GM20431 (cell line): ENCODE data around the gene DOK5.
"Not testable (repeated sequence)": the region's sequence is repeated elsewhere in the genome, so short reads cannot be mapped to it uniquely, and the experiment has no call there.

Experiments used
- in situ Hi-C: fragments of 300-500 bp; cut with MseI, MboI; formaldehyde crosslinking; loops from one replicate; pipeline ENCODE4 v1.15.0; 2020; ENCODE audit warnings: low sequenced_read_pairs; ENCODE audit not compliant: unreplicated experiment

Gene DOK5

DNA sequence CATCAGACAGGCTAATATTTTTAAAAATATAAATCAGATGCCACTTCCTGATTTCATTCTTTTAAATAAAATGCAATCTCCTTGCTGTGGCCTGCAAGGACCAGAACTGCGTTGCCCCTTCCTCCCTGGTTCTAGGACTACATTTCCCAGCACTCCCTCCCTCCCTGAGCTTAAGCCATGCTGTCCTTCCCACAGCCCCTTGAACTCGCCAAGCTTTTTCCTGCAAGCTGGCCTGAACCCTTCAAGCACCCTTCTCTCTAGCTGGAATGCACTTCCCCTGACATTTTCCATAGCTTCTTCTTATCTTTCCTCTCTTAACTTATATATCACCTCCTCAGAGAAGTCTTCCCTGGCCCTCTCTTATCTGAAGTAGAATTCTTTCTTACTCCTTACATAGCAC lies 6.1 kb upstream of the DOK5 start:
- in situ Hi-C loops = no loop called here

DNA sequence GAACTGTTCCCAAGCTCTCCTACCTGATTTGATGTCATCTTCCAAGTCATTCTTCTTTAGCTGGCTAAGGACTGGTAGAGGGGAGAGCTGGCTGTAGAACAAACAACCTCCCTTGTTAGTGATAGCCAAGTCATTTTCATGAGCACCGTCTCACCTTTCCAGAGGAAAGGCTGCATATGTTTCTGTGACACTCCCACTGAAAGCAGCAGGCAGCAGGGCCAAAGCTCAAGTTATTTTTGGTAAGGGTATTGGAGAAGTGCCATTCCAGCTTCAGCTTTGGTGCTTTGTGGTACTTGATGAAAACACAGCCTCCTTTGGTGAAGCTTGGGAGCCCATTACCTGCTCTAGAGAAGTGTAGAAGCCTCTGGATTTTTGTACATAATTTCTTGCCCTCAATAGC lies 5.4 kb upstream of the DOK5 start:
- in situ Hi-C loops = no loop called here

DNA sequence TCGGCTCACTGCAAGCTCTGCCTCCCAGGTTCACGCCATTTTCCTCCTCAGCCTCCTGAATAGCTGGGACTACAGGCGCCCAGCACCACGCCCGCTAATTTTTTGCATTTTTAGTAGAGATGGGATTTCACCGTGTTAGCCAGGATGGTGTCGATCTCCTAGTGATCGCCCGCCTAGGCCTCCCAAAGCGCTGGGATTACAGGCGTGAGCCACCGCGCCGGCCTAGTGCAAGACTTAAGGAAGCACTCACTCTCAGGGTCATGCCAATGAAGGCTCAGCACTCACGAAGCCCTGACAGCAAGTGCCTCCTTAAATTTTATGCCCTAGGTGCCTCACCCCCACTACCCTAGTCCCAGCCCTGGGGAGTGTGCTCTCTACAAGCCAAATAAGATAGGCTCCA lies 4.7 kb upstream of the DOK5 start:
- in situ Hi-C loops = no loop called here

DNA sequence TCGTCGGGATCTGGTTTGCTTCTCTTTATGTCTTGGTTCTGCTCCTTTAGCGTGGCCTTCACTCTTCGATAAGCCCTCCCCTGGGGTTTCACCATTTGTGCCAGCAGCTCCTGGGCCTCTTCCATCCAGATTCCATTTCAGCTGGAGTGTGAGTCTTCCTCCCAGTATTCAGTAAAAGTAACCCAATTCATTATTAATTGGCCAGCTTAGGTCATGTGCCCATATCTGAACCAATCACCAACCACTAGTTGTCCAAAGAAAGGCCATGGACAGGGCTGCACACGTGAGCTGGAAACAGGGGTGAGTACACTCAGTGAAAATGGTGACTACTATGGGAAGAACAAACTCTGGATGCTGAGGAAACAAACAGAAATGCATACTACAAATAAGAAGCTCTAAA lies 2.8 kb upstream of the DOK5 start:
- in situ Hi-C loops = no loop called here

DNA sequence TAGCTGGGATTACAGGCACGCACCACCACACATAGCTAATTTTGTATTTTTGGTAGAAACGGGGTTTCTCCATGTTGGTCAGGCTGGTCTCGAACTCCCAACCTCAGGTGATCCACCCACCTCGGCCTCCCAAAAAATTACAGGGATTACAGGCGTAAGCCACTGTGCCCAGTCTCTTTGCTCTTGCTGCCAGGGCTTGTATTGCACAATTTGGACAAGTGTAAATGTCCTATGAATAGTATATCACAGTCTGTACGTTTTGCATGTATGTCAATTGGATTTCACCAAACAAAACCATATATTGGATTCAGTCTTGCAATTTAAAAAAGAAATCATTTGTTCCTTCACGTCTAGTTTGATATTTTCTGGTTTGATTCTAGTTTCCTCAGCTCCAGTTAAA lies 2.1 kb upstream of the DOK5 start:
- in situ Hi-C loops = no loop called here

DNA sequence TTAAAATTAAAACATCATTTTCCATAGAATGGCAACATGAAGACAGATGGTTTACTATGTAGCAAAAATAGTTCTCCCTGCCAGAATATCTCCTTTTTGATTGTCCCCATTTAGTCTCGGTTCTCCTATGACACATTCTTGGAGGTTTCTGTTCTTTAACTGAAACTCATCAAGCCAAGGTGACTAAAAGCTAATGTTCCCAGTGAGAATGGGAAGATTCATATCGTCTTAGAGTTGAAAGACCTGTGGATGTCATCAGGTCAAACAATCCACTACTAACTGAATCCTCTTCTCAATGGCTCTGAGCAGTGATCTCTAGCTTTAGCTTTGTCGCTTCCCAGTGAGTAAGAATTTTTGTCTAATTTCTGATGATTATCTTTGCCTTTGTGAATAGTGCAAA lies 1.3 kb upstream of the DOK5 start:
- in situ Hi-C loops = no loop called here

DNA sequence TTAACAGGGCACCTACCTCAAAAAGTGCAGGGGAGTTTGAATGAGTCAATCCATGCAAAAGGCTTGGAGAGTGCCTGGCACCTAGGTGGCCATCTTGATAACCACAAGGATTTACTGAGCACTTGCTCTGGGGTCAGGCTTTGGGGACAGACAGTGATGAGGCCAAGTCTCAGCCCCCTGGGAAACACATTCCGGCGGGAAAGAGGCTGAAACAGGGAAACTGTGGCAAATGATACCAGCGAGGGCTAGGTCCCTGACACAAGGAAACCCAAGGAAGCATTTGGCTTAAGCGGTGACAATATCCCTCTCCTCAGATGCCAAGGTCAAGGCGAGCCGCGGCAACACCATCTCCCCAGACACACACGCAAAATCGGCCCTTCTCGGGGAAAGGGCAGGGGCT lies 527 bp upstream of the DOK5 start:
- in situ Hi-C loops = no loop called here

DNA sequence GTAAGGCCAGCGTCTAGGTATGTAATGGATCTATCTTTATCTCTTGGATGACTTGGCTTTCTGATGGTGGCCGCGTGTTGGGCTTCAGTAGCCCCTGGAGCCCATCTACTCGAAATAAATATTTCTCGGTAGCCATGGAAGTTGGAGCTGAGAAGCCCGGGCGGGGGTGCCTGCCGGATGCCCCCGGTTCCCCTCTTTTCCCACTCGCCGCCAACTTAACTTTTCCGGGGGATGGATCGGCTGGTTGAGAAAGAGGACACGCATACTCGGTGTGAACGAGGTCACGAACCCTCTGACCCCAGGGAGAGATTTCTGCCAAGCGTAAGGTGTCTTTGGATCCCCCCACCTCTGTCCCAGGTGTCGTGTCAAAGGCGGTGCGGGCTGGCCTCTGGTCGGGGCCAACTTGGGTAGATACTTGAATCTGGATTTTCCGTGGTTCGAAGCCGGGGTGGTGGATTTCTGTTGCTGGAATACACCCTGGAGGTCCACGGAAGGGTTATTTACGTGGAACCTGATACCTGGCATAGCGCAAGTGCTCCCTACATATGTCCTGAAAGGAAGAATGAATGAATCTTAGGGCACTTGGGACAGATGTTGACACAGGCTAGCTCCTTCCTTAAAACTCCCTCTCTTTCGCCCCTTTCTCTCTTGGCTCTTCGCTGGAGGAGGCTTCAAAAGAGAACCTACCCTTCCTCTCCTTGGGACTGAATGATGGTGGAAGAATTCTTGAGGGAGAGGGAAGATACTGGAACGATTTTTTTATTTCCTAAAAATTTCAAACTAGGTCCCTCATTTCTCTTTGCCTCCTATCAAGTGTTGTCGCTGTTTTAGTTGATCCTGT lies 996 bp downstream of the DOK5 start:
- in situ Hi-C loops = no loop called here

DNA sequence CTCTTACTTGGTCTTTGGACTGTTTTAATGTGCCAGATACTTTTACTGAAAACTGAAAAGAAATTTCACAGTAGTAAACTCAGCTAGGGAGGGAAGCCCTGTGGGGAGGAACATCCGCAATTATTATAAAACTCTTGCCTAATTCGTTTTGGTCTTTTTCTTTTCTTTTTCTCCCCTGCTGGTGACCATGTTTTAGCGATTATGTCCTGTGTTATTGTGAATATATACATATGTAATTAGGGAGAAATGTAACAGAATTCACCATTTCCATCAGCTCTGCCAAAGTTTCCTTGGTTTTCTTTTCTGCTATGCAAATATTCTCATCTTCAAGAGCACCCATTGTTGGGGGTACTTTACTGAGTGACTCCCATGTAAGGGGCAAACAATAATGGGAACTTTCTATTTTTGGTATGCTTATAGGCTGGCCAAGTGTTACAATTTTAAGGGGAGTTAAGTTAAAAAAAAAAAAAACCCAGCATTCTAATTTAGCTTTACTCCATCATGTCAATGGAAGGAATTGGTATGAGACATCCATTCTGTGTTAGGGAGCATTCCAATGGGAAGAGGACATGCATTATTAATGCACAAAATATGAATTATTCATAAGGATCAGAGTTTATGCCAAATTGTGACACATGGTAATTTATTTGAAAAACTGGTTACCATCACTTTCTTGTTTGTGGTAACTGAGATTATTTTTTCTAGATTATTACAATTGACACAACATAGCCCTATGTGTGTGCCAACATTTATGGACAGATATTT lies 2.0 kb downstream of the DOK5 start:
- in situ Hi-C loops = no loop called here

DNA sequence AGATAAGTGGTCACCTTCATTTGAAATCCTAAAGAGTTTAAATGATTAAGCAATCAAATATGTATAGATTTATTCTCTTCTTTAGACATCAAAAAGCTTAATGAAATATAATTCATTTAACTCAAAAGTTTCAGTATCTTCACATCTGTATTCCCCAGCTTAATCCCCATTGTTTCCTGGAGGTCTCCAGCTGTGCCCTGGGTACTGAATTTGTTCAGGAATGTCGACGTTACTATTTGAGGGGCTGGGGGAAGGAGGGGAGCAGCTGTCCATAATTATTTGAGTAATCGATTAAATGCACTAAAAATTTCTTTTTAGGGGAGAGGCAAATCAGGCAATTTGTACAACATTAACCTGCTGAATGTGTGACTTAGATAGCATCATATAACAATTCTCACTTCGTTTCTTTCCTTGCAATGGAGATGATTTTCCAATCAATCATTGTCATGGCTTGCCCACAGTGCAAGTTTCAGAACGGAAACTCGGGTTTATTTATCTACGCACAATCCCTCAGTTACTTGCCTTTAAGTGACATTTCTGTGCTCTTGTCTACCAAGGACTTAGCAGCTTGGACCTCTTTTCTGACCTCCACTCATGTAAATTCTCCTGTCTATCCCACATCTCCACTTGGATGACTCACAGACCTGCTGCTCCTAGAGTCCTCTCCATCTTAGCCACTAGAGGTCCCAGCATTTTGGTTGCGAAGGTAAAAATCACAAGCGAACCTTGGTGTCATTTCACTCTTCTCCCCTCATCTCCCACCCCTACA lies 3.9 kb downstream of the DOK5 start:
- in situ Hi-C loops = no loop called here

DNA sequence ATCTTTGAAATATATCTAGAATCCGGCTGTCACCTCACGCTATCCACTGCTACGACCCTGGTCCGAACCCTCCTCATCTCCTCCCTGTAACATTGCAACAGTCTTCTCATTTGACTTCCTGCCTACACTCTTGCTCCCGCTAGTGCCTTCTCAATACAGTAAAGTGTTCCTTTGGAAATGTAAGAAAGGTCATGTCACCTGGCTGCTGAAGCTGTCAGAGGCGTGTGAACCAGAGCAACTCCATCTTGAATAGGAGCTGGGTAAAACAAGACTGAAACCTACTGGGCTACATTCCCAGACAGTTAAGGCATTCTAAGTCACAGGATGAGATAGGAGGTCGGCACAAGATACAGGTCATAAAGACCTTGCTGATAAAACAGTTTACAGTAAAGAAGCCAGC lies 4.5 kb downstream of the DOK5 start:
- in situ Hi-C loops = not testable (repeated sequence)

DNA sequence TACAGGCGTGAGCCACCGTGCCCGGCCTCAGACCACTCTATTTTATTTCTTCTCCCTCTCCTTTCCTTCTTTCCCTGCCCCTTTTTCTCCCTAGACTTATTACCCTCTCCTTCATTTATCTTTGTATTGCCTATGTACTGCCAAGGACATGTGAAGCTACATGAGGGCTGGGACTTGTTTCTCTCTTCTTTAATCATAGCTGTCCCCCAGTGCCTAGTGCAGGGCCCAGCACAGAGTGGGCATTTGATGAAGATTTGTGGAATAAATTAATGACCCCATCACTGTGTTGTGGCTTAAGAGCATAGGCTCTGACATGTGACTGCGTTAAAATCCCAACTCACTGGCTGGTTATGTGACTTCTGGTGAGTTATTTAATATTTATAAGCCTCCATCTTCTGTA lies 6.0 kb downstream of the DOK5 start:
- in situ Hi-C loops = no loop called here

DNA sequence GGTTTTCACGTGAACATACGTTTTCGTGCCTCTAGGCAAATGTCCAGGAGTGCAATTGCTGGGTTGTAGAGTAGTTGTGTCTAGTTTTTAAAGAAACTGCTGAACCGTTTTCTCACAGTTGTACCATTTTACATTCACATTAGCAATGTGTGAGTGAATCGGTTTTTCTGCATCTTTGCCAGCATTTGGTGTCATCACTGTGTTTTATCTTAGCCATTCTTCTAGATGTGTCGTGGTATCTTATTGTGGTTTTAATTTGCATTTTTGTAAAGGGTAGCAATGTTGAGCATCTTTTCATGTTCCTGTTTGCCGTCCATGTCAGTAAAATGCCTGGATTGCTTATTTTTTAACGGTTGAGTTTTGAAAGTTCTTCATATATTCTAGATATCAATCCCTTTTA lies 10.2 kb downstream of the DOK5 start:
- in situ Hi-C loops = no loop called here

DNA sequence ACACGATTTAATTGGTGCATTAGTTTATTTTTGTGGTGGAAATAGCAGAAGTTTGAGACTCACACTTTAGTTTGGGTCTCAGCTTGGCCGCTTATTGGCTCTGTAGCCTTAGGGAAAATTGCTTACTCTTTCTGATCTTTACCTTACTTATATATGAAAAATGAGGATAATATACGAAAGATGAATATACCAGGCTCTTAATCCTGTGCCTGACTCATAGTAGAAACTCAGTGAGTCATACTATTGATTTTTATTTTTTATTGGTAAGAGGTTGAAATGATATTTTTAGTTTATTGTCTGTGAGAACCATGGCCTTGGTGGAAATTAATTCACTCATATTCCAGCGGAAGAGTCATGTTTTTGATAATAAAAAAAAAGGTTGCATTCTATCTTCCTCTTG lies 11.2 kb downstream of the DOK5 start:
- in situ Hi-C loops = no loop called here

DNA sequence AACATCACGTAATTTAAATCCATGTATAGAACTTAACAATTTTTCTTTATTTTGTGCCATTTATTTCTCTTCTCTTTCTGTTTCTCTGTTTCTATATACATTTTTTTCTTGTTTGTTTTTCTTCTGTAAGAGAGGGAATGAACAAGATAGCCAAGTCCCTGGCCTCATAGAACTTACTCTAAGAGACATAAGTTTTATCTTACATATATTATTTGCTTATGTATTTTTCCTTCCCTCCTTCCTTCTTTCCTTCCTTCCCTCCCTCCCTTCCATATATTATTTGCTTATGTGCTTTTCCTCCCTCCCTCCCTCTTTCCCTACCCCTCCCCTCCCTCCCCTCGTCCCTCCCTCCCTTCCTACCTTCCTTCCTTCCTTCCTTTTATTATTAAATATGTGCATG lies 13.0 kb downstream of the DOK5 start:
- in situ Hi-C loops = no loop called here

DNA sequence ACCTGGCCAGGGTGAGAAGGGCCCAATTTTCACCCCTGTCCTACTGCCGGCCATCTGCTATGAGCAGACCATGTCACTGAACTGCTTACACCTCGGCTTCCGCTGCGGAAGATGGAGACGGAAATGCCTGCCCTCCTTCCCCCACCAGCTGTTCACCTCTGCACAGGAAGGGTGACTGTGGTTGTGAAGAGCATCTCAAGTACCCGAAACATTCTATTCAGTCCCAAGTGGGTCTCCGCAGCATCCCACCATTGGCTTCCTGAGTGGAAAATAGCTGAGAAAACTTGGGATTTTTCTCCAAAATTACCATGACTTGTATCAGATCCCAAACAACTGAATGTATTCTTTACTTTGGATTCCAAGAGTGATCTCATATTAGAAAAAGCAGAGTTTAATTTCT lies 16.1 kb downstream of the DOK5 start:
- in situ Hi-C loops = no loop called here

DNA sequence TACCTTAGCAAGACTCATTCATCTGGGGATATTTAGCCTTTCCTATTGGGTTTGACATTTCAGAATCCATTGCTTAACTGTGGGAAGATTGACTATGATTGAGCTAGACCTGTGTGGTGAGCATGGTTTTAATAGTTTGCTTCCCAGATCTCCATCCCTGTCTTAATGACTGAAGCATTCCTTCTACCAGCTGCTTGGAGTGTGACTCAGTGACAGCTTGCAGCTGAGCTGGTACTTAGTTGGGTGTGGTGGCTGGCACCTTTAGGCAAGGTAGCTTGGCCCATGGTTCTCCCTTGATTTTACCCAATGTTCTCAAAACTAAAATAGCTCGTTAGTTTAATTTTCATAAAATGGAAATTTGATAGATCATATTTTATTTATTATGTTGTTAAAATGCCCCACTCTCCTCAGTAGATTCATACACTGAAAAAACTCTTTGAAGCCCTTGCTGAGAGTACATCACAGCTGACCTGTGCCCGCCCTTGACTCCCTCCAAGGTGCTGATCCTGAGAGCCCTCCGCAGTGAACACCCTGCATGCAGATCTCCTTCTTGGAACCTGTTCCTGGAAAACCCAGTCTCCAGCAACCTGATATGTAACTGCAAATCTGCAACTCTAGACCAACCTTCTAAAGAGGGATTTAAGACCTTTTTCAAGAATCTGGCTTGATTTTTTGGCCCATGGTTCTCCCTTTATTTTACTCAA lies 19.1 kb downstream of the DOK5 start:
- in situ Hi-C loops = no loop called here

DNA sequence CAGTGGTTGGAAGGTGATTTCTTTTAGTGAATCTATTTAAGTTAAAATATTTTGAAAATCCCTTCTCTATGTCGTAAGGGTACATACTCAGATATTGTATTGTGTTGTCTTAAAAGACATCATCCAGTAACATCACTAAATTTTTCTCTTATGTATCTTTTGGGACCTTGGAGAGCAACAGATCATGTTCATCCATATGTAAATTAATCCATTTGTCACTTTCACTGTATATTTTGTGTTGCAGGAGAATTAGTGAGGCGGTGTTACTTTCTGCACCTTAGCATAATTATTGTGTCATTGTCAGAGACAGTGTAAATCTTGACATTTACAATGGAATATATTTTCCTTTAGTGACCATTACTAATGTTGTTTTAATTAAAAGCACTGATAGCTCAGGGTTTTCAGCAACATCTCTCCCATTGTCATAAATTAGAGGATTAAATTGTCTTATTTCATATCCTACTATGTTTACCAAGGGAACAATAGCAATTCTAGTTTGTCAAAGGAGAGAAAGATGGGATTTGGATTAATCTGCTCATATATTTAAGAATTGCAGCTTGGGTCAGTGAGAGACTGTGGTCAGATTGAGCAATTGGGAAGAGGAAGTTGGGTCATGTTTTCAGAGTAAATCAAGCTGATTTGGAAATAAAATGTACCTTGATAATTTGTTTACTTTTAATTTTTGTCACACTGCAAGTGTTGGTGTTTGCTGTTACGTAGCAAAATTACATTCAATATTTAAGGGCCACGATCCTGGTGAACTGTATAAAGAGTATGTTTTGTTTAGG lies 22.7 kb downstream of the DOK5 start:
- in situ Hi-C loops = no loop called here

DNA sequence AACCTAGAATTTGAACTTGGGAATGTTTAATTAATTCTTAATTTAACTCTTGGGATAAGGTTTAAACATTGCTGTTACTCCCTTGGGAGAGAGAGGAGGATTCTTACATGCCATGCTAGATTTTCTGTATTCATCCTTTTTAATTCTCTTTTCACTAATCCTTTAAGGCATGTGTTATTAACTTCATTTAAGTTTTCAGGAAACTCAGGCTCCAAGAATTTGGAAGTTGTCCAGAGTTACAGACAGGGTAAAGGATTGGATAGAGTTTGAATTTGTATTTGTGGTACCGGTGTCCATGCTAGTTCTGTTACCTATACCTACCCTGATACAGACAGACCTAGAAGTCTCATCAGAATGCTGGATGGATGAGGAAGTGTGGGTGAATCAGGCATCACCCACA lies 23.7 kb downstream of the DOK5 start:
- in situ Hi-C loops = no loop called here

DNA sequence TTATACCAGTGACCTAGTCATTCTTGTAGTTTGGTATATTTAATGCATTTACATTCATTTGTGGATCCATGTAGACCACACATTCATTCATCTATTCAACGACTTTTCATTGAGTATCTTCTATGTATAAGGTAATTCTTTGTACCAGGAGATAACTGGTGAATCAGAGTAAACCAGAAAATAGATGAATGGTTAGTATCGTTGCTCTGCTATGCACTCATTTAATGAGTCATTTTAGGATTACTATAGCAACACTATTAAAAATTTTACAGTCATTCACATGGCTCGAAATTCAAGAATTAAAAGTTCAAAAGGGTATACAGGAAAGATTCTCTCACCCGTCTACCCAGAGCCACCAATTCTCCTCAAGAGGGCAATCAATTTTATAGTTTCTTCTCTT lies 26.8 kb downstream of the DOK5 start:
- in situ Hi-C loops = no loop called here
